IPS DF 19.7 (cell line): ENCODE measurements around the gene SMIM7.
"Not testable (repeated sequence)": the region's sequence is repeated elsewhere in the genome, so short reads cannot be mapped to it uniquely, and the experiment has no call there.

Source experiments
- DNase-seq: peaks from one replicate; pipeline ENCODE4 v3.0.0-alpha.2; 2013; ENCODE audit warnings: low read depth, low spot score

SMIM7 gene

DNA sequence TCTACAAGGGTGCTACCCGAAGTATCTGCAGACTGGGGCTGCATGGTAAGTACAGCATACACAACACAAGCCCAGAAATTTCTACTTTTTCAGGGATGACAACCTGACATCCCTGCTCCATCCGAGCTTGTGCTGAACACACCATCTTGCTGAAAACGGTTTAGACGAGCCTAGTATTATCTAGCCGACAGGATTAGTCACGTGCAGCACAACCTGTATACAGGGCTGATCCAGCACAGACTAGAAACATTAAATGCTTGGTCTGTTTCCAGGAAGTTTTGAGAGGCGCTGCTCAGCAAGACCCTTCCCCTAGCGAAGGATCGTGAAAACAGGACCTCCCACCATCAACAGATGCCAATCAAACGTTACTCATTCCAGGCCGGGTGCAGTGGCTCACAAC, 4.2 kb downstream of the SMIM7 start:
- DNase-seq, result no peak

DNA sequence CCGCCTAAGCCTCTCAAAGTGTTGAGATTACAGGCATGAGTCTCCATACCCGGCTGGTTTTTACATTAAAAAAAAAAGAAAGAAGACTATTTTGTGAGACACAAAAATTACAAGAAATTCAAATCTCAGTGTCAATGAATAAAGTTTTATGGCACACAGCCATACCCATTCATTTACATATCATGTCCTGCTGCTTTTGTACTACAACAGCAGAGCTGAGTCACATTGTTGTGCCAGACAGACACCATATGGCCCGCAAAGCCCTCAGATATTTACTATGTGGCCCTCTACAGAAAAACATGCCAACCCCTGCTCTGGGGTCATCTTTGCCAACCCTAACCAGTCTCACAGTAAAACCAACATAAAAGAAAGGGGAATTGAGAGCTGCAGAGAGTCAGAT, 5.3 kb downstream of the SMIM7 start:
- no peak for DNase-seq

DNA sequence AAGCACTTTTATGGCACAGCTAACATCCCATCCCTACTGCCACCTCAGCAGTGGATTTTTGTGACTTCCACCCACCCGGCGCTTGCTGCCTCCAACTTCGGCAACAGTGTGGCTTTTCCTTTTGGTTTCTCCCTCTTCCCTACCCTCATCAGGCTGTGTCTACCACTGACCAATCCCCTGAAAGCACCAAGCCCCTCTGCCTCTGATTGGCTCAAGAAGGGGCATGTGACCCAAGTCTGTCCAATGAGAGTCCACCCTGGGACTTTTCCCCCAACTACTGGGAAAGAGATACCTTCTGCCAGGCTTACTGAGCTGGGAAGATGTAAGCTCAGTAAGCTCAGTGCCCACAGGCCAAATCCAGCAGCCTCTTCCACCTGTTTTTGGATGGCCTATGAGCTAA, 5.8 kb downstream of the SMIM7 start:
- no peak for DNase-seq

DNA sequence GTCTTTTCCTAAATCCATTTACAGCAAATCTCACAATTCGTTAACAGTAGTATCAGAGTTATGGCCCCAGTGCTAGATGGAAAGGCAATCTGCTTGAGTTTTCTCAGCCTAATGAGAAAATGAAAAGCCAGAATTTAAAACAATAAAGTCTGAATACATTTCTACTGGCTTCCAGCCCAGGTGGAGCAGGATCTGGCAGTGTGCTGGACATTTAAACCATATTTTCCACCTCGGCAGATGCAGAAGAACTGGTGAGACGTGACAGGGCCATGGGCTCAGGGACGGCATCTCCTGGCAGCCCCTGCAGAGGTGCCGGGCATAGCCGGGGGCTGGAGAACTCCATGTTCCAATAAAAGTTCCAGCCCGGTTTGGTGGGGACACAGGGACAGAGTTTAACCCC, 7.1 kb downstream of the SMIM7 start:
- no peak for DNase-seq

DNA sequence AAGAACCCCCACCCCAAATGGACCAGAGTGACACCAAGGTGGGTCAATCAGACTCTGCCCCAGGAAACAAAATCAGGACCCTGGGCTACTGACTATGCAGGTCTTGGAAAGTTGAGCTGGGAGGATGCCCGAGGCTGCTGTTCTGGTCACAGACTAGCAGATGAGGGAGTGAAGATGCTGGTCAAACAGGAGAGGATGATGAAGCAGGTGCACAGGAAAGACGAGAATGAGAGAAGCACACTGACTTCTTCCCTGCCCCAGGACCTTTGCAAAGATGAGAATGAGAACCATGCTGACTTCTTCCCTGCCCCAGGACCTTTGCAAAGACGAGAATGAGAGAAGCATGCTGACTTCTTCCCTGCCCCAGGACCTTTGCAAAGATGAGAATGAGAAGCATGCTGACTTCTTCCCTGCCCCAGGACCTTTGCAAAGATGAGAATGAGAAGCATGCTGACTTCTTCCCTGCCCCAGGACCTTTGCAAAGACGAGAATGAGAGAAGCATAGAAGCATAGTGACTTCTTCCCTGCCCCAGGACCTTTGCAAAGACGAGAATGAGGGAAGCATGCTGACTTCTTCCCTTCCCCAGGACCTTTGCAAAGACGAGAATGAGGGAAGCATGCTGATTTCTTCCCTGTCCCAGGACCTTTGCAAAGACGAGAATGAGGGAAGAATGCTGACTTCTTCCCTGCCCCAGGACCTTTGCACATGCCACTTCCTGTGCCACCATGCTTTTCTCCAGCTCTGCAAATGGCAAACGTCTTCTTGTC, 8.3 kb downstream of the SMIM7 start:
- not testable (repeated sequence) for DNase-seq

DNA sequence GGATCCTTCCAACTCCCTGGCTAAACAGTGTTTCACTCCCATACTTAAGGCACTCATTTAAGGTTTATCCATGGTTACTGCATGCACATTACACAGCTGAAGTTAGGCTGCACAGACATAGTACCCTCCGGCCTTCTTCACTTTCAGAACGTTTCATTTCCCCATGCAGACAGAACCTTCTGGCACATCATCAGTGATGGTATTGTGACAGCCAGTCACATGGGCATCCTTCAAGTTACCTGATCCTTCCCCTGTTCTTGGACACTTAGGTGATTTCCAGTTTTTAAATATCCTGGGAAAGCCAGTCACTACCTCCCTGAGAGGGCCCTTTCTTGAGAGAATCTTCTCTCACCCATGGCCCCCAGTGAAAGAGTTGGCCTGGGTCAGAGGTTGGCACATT, 9.1 kb downstream of the SMIM7 start:
- DNase-seq, result no peak

DNA sequence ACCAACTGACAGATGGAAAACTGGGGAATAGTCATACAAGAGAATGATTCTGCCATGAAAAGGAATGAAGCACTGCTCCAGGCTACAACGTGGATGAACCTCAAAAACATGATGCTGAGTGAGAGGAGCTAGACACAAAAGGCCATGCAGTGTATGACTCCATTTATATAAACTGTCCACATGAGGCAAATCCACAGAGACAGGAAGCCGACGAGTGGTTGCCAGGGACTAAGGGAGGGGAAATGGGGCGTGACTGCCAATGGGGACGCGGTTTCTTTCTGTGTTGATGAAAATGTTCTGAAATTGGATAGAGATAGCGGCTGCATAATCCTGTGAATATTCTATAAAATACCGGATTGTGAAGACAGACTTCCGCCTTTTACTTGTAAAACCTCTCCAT, 10.2 kb downstream of the SMIM7 start:
- DNase-seq, result no peak

DNA sequence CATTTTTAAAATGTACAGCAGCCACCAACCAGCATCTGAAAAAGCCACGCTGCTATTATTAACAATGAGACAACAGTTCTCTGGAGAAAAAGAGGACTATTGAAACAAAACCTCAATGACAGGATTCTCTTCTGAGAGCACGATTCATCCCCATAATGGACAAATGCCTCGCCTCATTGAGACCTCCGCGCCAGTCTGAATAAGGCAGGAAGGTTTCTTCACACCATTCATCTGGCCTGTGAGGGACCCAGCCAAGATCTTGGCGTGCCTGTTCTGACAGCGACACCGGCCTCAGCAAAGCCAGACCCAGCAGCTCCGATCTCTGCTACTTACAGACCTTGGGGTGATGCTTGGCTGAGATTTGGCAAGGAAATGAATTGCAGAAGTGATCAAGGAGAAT, 14.8 kb downstream of the SMIM7 start:
- DNase-seq, result no peak

DNA sequence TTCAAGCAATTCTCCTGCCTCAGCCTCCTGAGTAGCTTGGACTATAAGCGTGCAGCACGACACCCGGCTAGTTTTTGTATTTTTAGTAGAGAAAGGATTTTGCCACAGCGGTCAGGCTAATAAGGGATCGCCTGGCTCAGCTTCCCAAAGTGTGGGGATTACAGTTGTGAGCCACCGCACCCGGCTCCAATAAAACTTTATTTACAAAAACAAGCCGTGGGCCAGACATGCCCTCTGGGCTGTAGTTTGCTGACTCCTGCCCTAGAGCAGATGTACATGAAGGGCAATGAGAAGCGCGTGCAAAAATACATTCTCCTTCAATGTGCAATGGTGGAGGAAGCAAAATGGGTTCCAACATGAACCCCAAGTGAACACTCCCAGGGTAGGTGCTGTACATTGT, 18.2 kb downstream of the SMIM7 start:
- DNase-seq, result no peak

DNA sequence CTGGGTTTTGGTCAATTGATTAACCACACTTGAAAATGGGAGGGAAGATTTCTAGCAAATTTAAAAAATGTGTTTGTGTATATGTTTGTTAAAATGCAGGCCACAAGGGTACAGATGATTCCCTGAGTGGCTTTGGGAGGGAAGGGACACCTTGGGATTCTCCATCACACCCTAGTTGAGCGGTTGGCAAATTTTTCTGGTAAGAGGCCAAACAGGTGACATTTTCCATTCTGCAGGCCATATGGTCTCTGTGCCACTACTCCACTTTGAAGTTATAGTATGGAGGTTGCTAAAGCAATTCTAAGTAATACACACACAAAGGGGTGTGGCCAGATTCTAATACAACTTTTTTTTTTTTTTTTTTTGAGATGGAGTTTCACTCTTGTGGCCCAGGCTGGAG, 19.0 kb downstream of the SMIM7 start:
- DNase-seq, result no peak

DNA sequence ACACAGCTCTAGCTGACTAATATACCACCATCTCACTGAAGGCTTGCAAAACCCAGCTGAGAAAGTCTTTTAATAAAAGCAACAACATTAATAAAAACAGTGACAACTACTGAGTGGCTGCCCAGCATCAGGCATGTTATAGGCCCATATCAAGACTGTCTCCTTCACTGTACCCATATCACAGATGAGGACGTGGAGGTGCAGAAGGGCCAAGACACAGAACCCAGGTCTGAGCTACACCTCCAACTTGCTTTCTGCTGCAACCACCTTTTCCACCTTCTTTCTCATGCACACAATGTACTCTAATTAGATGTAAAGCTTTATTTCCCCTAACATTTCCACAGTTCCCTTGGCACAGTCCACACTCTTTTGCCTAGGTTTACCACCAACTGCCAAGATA, 21.3 kb downstream of the SMIM7 start:
- no peak for DNase-seq

DNA sequence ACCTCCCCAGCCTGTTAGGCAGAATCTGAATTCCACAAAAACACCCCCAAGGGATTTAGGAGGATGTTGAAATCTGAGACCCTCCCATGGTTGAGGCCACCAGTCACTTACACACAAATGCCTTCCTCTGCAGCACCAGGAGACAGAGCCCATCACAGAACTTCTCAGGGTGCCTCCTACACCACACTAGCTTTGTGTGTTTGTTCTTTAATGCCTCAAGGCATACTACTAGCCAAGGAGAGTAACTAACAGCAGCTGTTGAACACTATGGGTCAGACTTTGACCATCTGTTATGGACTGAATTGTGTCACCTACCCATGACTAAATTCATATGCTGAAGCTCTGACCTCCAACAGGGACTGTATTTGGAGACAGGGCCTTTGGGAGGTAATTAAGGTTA, 22.4 kb downstream of the SMIM7 start:
- DNase-seq, result no peak

DNA sequence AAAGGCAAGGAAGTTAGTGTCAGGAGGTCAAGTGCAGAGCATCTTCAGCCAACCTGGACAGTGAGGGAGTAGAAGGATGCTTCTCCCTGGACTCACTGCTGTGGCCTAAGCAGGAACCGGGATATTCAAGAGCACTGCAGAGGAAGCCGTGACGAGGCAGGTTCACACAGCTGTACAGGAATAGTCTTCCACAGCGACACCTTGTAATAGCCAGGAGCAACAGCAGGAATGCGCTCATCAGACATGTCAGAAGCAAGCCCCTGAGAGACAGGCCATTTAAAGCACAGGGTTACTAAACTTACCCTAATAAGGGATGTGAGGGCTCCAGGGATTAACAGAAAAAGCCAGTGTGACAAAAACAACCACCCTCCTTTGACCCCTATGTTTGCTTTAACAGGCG, 28.5 kb downstream of the SMIM7 start:
- DNase-seq, result no peak

DNA sequence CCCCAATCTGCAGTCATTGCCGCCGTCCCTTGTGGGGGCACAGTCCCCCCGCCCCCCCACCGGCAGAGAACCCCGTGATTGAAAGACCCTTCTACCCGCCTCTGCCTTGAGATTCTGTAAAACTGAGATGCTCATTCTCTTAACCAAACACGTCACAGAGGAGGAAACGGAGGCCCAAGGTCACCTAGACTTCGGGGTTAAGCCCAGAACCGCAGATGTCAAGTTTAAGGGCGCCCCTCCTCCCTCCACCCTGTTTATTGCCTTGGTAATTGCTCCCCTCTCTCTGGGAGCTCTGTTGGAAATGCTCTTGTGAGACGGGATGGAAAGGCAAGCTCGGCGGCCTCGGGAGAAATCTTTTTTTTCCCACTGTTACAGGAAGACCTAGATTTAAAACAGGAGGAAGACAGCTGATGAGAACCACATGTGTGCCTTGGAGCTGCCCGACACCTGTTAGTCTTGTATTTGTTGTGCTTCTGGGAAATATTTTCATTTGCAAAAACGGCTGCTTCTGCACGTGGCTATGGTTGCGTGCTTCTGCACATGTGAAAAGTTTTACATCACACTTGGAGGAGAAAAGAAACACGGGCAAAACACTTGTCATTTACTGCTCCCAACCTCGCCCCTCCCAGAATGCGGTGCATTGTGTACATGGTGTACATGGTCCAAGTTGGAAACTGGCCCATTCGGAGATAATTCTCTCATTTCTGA, 30.8 kb downstream of the SMIM7 start:
- DNase-seq, result no peak

DNA sequence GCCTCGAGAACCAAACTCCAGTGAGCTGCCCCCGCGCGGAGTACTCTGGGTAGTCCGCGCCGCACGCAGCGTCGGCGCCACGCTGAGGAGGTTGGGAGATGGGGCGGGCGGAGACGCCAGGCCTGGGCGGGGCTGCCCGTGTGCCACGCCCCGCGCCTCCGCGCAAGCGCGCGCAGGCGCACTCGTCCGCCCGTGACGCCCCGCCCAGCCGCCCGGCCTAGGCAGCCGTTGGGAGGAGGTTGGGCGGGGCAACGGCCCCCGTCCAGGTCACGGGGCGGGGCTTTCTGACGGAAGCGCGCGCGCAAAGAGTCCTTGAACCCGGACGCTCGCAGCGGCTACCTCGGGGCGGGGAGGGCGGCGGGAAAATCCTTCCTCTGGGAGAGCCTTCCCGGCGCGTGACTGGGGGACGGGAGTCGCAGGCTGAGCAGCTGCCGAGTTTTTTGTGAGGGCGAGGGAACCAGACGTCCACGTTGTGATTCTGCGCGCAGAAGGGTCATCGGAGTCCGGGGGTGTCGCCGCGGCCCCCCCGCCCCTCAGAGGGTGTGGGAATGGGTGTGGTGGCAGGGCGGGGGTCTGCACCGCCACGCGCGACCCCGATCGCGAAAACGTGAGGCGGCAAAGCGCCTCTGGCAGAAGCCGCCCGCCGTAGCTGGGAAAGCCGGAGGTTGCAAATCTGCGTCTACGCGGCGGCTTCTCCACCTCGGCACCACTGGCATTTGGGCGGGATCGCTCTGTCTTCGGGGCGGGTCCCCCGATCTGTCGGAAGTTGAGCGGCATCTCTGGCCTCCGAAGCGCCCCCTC, 31.6 kb downstream of the SMIM7 start, which contains the start of gene MED26:
Gene MED26, minus strand, starts transcription at position 22 of the 801 bp plus-strand sequence. CDS start 261 bp downstream, outside the sequence.
- DNase-seq, result no peak

DNA sequence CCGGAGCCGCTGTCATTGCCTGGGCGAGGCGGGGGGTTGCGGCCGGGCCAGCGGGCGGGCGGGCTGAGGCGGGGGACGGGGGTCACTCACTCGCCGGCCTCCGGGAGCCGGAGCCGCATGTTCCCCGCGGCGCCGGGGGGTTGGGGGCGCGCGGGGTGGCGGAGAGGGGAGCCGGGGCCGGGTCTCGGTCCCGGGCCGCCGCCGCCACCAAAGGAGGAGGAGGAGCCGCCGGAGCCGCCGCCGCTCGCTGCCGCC, 32.1 kb downstream of the SMIM7 start:
- no peak for DNase-seq

DNA sequence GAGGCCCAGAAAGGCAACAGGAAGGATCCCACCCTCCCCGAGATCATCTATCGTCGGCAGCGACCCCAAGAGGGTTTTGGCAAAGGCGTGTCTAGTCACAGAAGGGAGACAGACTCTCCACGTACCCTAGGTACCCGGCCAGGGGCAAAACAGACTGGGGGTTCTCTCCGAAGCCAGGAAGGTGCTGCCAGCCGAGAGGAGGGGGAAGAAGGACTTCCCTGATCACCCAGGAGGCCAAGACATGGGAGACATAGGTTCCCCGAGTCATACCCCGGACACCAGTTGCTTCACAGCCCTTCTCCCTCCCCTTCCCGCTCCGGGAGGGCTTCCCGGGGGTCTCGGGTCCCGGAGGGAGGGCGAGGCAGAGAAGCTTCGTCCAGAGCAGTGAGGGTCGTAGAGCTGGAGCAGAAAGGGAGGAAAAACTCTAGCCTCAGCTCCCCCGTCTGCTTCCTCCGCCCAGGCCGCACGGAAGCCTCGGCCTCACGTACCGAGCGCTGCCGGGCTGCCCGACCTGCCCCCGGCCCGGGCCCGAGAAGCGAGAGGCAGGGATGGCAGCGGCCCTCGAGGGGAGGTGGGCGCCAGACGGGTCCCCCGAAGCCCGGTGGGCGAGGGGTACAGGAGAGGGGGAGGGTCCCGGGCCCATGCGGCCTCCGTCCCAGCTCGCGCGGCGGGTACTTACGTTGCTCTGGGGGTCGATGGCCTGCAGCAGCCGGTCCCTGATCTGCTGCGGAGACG, 32.6 kb downstream of the SMIM7 start:
- no peak for DNase-seq

DNA sequence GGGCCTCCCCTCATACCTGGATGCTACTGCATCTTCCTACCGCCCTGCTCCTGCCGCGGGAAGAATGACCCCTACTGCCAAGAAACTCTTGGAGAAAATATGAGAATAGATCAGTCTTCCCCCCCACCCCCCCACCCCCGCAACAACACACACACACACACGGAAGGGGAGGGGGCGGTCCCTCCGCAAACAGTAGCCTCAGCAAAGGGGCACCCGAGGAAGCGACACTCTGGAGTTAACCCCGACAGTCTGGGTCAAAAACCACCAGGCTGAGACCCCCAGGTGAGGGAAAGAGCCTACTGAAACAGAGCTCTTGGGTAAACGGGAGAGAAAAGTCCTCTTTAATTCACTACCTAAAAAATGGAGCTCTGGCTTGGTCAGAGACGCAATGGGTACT, 33.1 kb downstream of the SMIM7 start:
- no peak for DNase-seq

DNA sequence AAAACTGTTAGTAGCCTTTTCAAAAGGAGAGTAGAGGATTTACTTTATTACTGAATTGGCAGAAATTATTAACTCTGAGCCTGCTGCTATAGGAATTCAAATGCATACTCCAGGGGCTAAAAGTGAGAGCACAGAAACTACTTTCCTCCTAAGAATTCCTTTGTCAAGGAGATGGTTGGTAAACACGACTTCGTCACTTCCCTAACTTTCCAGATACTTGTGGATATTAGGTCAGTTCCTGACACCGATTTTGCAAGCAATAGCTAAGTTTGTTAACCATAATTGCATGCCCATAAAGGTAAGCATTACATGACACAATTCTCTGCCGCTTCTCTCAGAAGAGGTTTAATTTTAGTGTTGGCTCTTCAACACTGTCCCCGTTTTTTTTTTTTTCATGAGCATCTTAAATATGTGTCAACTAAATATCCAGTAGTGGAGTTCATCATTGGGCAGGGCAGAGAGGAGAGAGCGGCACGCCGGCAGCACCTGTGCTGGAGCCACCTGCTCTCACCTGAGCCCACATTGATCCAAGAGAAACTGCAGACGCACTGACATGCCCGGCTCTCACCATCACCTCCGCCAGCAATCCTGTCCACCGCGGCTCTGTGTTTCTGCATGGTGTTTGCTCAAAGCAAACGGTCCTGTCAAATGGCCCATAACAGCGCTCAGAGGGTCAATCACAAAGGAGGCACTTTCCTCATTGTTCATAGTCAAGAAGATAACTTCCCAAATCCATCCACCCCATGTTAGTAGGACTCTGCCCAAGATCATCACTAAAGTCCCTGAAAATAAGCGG, 34.6 kb downstream of the SMIM7 start:
- DNase-seq, result no peak

DNA sequence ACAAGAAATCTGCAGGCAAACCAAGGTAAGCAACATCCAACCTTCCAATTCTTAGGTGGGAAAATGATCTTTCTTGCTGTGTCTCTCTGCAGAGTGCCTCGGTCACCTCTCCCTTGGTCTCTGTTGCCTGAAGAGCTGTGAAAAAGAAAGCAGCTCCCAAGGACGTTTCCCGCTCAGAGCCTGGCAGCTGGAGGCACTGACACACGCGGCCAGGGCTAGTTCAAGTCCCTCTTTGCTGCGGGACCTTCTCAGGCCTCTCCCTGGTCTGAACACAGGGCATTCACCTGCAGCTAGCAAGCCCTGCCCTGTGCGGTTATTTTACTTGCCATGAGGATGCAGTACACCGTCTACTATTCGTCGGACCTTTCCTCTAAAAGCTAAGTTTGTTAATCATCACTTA, 35.7 kb downstream of the SMIM7 start:
- no peak for DNase-seq

DNA sequence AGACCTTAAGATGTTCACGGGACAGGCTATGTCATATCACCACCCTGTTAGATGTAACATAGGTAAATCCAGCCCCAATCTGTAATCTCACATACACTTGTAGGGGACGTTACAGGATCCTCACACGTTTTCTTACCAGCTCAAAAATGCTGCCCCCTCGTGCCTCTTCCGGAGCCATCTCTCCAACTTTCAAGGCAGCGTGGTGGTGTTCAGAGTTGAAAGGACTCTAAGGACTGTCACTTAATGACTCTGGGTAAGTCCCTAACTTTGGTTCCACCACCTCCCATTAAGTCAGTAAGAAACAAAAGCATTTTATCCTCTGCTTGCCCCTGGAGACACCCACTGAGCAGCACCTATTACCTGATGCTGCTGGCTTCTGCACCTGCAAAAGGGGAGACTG, 36.4 kb downstream of the SMIM7 start:
- no peak for DNase-seq
